Measurements from ENCODE around the gene ITPKB. TPM values are rescaled to one million over a fixed set of nuclear protein-coding genes. Genes with fewer than 3 reads are reported as not detected.

Gene ITPKB
- total RNA-seq, 1 donor, result 7.5 TPM

- DNase-seq (ENCODE audit: low read depth), result no peak
- TF ChIP-seq CTCF (IDR thresholded peaks at IDR 0.05; ENCODE audit: insufficient read depth, low read length), result no peak
- H3K4me3 ChIP-seq (ENCODE audit: low read depth, low read length), result no peak overlapping the region
These were observed 69.0 kb downstream of the ITPKB start for GRCh38 chr1:226670073-226670472.

- no peak overlapping the region for H3K4me3 ChIP-seq (ENCODE audit: low read depth, low read length)
- TF ChIP-seq CTCF (IDR thresholded peaks at IDR 0.05; ENCODE audit: insufficient read depth, low read length), result no peak
- no peak for DNase-seq (ENCODE audit: low read depth)
These were observed 70.9 kb downstream of the ITPKB start for GRCh38 chr1:226668173-226668560.

- H3K4me3 ChIP-seq (ENCODE audit: low read depth, low read length), result no peak overlapping the region
- no peak for DNase-seq (ENCODE audit: low read depth)
- no peak for TF ChIP-seq CTCF (IDR thresholded peaks at IDR 0.05; ENCODE audit: insufficient read depth, low read length)
These were observed 72.4 kb downstream of the ITPKB start for GRCh38 chr1:226666692-226667091.

- no peak overlapping the region for H3K4me3 ChIP-seq (ENCODE audit: low read depth, low read length)
- TF ChIP-seq CTCF (IDR thresholded peaks at IDR 0.05; ENCODE audit: insufficient read depth, low read length), result no peak
- DNase-seq (ENCODE audit: low read depth), result no peak
These were observed 72.9 kb downstream of the ITPKB start for GRCh38 chr1:226666164-226666506.

GRCh38 chr1:226665505-226666163 lies 73.4 kb downstream of the ITPKB start:
- H3K4me3 ChIP-seq (ENCODE audit: low read depth, low read length), result no peak overlapping the region
- no peak for TF ChIP-seq CTCF (IDR thresholded peaks at IDR 0.05; ENCODE audit: insufficient read depth, low read length)
- no peak for DNase-seq (ENCODE audit: low read depth)

- H3K4me3 ChIP-seq (ENCODE audit: low read depth, low read length), result peak overlapping the region; percentile 13
- DNase-seq (ENCODE audit: low read depth), result peak; percentile 95
These were observed 74.5 kb downstream of the ITPKB start for GRCh38 chr1:226664413-226665101.

More at GRCh38 chr1:226664413-226665101, 74.5 kb downstream of the ITPKB start:
- TF ChIP-seq CTCF (IDR thresholded peaks at IDR 0.05; ENCODE audit: insufficient read depth, low read length), result no peak

All from fibroblast of the aortic adventitia (primary cell).